DOHH2 (cell line): ENCODE measurements around the gene ZNF536.

Experiments
- EZH2phosphoT487 ChIP-seq: fragments of 200-600 bp; sonication (generic); IDR thresholded peaks from 2 replicates; pipeline ENCODE4 v1.6.1; 2017; ENCODE audit warnings: borderline replicate concordance, mild to moderate bottlenecking, antibody characterized with exemption, low read length, moderate library complexity, mixed read lengths
- TF ChIP-seq, protein P1 (sequence below): fragments of 200-600 bp; sonication (generic); IDR thresholded peaks from one replicate; pipeline ENCODE4 v1.5.1; 2014; ENCODE audit warnings: antibody characterized with exemption, mild to moderate bottlenecking, low read depth, low read length; ENCODE audit not compliant: poor library complexity, severe bottlenecking

DNA sequence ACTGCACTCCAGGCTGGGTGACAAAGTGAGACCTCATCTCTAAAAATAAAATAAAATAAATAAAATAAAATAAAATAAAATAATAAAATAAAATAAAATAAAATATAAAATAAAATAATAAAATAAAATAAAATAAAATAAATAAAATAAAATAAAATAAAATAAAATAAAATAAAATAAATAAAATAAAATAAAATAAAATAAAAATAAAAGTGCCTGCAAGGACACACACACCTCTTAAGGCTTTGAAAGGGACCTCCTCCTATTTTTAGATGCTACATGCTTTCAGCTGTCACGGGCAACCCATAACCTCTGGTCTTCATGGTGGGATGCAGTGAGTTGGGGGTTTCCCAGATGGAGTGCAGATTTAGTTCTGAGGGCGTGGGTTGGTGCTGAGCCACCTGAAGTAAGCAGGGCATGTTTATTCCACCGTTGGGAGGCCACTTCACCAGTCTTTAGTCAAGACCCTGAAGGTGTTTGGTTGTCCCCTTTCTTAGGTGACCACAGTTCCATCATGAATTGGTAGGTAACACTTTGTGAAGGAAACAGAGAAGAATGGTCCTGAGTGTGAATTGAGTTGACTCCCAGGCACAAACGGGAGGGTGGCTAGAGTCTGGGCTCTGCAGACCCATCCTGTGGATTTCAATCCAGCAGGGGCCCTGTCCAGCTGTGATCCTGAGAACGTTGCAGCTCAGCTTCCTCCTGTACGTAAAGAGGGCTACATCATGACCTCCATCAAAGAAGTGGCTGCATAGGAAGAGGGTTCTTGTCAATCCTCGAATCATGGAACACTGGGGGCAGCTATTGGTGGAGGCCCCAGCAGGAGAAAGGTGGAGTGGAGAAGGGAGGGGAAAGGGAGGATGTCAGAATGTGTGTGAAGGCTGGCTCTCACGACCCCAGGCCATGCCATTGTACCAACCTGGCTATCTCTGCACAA is 234.2 kb downstream of the ZNF536 start:
- TF ChIP-seq, protein P1, sequence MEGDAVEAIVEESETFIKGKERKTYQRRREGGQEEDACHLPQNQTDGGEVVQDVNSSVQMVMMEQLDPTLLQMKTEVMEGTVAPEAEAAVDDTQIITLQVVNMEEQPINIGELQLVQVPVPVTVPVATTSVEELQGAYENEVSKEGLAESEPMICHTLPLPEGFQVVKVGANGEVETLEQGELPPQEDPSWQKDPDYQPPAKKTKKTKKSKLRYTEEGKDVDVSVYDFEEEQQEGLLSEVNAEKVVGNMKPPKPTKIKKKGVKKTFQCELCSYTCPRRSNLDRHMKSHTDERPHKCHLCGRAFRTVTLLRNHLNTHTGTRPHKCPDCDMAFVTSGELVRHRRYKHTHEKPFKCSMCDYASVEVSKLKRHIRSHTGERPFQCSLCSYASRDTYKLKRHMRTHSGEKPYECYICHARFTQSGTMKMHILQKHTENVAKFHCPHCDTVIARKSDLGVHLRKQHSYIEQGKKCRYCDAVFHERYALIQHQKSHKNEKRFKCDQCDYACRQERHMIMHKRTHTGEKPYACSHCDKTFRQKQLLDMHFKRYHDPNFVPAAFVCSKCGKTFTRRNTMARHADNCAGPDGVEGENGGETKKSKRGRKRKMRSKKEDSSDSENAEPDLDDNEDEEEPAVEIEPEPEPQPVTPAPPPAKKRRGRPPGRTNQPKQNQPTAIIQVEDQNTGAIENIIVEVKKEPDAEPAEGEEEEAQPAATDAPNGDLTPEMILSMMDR, result no peak
- no peak for TF ChIP-seq EZH2phosphoT487
